ENCODE measurements around the gene STK24.

Gene STK24

GRCh38 chr13:98520674-98521449, 56.0 kb downstream of the STK24 start:
- DNase-seq (ENCODE audit: low read depth, low spot score): no peak
- no peak overlapping the region for H3K4me3 ChIP-seq (ENCODE audit: low read depth, low read length)
- TF ChIP-seq, protein P1, sequence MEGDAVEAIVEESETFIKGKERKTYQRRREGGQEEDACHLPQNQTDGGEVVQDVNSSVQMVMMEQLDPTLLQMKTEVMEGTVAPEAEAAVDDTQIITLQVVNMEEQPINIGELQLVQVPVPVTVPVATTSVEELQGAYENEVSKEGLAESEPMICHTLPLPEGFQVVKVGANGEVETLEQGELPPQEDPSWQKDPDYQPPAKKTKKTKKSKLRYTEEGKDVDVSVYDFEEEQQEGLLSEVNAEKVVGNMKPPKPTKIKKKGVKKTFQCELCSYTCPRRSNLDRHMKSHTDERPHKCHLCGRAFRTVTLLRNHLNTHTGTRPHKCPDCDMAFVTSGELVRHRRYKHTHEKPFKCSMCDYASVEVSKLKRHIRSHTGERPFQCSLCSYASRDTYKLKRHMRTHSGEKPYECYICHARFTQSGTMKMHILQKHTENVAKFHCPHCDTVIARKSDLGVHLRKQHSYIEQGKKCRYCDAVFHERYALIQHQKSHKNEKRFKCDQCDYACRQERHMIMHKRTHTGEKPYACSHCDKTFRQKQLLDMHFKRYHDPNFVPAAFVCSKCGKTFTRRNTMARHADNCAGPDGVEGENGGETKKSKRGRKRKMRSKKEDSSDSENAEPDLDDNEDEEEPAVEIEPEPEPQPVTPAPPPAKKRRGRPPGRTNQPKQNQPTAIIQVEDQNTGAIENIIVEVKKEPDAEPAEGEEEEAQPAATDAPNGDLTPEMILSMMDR (IDR thresholded peaks at IDR 0.05; ENCODE audit: insufficient read depth, low read length, missing control alignments): no peak
- POLR2A ChIA-PET: no interaction called here
- CTCF ChIA-PET: interaction anchor here (1.0 kb wide), 1 partner anchor 10 kb away, joined by 5 read pairs; no protein-coding TSS in a partner anchor

- H3K4me3 ChIP-seq (ENCODE audit: low read depth, low read length): no peak overlapping the region
- TF ChIP-seq, protein P1 (IDR thresholded peaks at IDR 0.05; ENCODE audit: insufficient read depth, low read length, missing control alignments): no peak
- ChIA-PET POLR2A (interaction anchor here (0.8 kb wide), 1 partner anchor 11 kb away, joined by 3 read pairs; no protein-coding TSS in a partner anchor), CTCF (interaction anchor here (1.0 to 1.8 kb wide), 2 partner anchors 9 to 11 kb away, joined by 5 to 6 read pairs; no protein-coding TSS in a partner anchor)
- no peak for DNase-seq (ENCODE audit: low read depth, low spot score)
Measured at GRCh38 chr13:98519976-98520375, 56.9 kb downstream of the STK24 start.

DNA sequence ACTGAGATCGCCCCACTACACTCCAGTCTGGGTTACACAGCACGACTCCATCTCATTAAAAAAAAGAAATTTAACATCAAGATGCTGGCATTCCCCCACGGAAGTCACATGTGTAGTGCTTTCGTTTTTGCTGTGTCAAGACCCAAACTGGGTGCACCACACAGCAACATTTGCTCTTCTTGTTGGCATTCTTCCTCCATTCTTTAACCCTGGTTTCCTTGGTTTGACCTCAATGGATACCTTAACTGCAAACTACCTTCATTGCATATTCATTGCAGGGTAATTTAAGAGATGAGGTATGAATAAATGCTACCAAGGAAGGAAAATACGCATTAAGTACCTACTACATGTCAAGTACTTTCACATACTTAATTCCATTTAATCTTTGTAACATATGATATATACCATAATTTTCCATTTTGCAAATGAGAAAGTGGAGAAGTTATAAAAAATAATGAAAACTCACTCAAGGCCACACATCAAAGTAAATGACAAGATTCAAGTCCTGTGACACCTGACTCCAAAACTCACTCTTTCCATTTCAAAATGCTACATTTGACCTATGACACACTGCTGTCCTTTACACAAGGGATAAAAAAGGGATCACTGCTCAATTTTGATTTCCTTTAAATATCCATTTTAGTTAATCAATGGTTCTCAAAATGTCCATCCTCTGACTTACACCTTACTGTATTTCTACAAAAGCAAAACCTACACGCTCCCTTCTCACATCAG, 59.2 kb downstream of the STK24 start:
- POLR2A ChIA-PET: no interaction called here

DNA sequence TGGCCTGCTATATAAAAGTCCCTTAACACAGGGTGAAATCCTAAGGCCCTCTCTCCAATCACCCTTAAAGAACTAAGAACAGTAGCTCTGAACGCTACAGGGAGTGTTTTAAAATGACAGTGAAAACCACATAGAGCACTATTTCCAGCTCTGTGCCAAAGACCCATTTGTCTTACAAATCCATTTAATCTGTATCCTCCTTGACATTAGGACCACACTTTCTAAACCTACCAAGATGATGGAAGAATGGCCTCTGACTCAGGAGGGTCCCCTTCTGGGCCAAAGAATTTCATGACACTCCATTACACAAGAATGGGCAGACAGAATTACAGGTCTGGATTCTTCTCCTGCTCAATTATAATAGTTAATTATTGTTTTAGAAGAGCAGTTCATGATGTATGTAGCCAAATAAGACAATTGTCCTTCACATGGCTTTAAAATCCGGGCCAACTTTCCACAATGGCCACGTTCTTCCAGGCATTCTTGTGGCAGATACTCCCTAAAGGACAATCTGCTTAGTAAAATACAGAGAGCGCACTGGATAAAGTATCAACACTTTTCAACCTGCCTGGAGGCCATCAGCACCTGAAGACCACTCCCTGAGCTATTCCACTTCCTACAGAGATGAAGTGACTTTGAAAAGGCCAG, 61.0 kb downstream of the STK24 start:
- POLR2A ChIA-PET: no interaction called here
- H3K4me3 ChIP-seq (ENCODE audit: low read depth, low read length): no peak overlapping the region
- TF ChIP-seq, protein P1 (IDR thresholded peaks at IDR 0.05; ENCODE audit: insufficient read depth, low read length, missing control alignments): no peak

More for the DNA sequence above, 59.2 kb downstream of the STK24 start:
- H3K4me3 ChIP-seq (ENCODE audit: low read depth, low read length): no peak overlapping the region
- CTCF ChIA-PET: interaction anchor here (1.2 to 1.4 kb wide), 2 partner anchors 11 to 23 kb away, joined by 3 read pairs; no protein-coding TSS in a partner anchor
- TF ChIP-seq, protein P1 (IDR thresholded peaks at IDR 0.05; ENCODE audit: insufficient read depth, low read length, missing control alignments): no peak
- DNase-seq (ENCODE audit: low read depth, low spot score): no peak

GRCh38 chr13:98514288-98514687, 62.6 kb downstream of the STK24 start:
- CTCF ChIA-PET: interaction anchor here (1.0 to 1.6 kb wide), 2 partner anchors 48 to 139 kb away, joined by 3 to 4 read pairs; no protein-coding TSS in a partner anchor
- POLR2A ChIA-PET: interaction anchor here (0.6 kb wide), 1 partner anchor 26 kb away, joined by 3 read pairs; no protein-coding TSS in a partner anchor

More for the DNA sequence above, 61.0 kb downstream of the STK24 start:
- no peak for DNase-seq (ENCODE audit: low read depth, low spot score)
- CTCF ChIA-PET: interaction anchor here (1.6 to 1.7 kb wide), 2 partner anchors 15 to 137 kb away, joined by 3 to 4 read pairs; no protein-coding TSS in a partner anchor

More at GRCh38 chr13:98514288-98514687, 62.6 kb downstream of the STK24 start:
- no peak for DNase-seq (ENCODE audit: low read depth, low spot score)
- no peak overlapping the region for H3K4me3 ChIP-seq (ENCODE audit: low read depth, low read length)
- TF ChIP-seq, protein P1 (IDR thresholded peaks at IDR 0.05; ENCODE audit: insufficient read depth, low read length, missing control alignments): no peak
